ELR (cell line): ENCODE measurements around the gene ACER1.
"Not testable (repeated sequence)": the region's sequence is repeated elsewhere in the genome, so short reads cannot be mapped to it uniquely, and the experiment has no call there.

Experiments used
- DNase-seq: peaks from one replicate; pipeline ENCODE4 v3.0.0-alpha.2; 2015; ENCODE audit warnings: low read depth

Gene ACER1

GRCh38 chr19:6333439-6333838 is at the start of gene ACER1:
Gene ACER1 (minus strand): TSS chr19:6333612. CDS start chr19:6333551, 61 bp downstream.
- DNase-seq, result no peak

- DNase-seq, result no peak
These were observed 49.8 kb upstream of the ACER1 start for GRCh38 chr19:6383188-6383587.

GRCh38 chr19:6381030-6381750 is 47.8 kb upstream of the ACER1 start:
- DNase-seq, result no peak

- no peak for DNase-seq
These were observed 46.3 kb upstream of the ACER1 start for GRCh38 chr19:6379744-6380143.

GRCh38 chr19:6378486-6378885 is 45.1 kb upstream of the ACER1 start:
- DNase-seq, result no peak

GRCh38 chr19:6378041-6378440 is 44.6 kb upstream of the ACER1 start:
- DNase-seq, result no peak

- no peak for DNase-seq
These were observed 43.2 kb upstream of the ACER1 start for GRCh38 chr19:6376512-6377190.

GRCh38 chr19:6375411-6376010 is 42.1 kb upstream of the ACER1 start, which contains the start of gene PSPN:
Gene PSPN (minus strand): TSS chr19:6375933. CDS start chr19:6375849, 84 bp downstream.
- no peak for DNase-seq

GRCh38 chr19:6374711-6375410 is 41.4 kb upstream of the ACER1 start:
- DNase-seq, result no peak

GRCh38 chr19:6374161-6374709 is 40.8 kb upstream of the ACER1 start:
- no peak for DNase-seq

GRCh38 chr19:6373813-6374108 is 40.3 kb upstream of the ACER1 start:
- DNase-seq, result no peak

GRCh38 chr19:6373096-6373812 is 39.8 kb upstream of the ACER1 start:
- peak; percentile 98 for DNase-seq

- DNase-seq, result peak; percentile 100
These were observed 39.2 kb upstream of the ACER1 start, which contains the start of gene ALKBH7 for GRCh38 chr19:6372594-6373095. Gene ALKBH7 (plus strand): TSS chr19:6372794. CDS start chr19:6372821, 27 bp downstream.

GRCh38 chr19:6364353-6364752 is 30.9 kb upstream of the ACER1 start:
- DNase-seq, result no peak

GRCh38 chr19:6362351-6362801 is 29.0 kb upstream of the ACER1 start:
- peak; percentile 57 for DNase-seq

- DNase-seq, result peak; percentile 27
These were observed 28.6 kb upstream of the ACER1 start for GRCh38 chr19:6362027-6362350.

- DNase-seq, result not testable (repeated sequence)
These were observed 27.4 kb upstream of the ACER1 start for GRCh38 chr19:6360857-6361216.

GRCh38 chr19:6360445-6360844 is 27.0 kb upstream of the ACER1 start:
- DNase-seq, result not testable (repeated sequence)

GRCh38 chr19:6359568-6360341 is 26.3 kb upstream of the ACER1 start:
- DNase-seq, result no peak

- DNase-seq, result no peak
These were observed 24.6 kb upstream of the ACER1 start for GRCh38 chr19:6358003-6358402.

GRCh38 chr19:6357174-6357573 is 23.8 kb upstream of the ACER1 start:
- no peak for DNase-seq
